H1 (cell line): ENCODE data around the gene TAMALIN. TPM values are rescaled to one million over a fixed set of nuclear protein-coding genes. Genes with fewer than 3 reads are reported as not detected.

Experiments
- CBX8 ChIP-seq: fragments of 300-800, 300-1000 bp; sonication (generic); IDR thresholded peaks from 2 replicates; pipeline ENCODE4 v1.7.1; 2016; ENCODE audit warnings: low read depth, low read length, borderline replicate concordance
- CHD2 ChIP-seq: IDR thresholded peaks from 2 replicates; pipeline ENCODE4 v1.6.1; 2012; ENCODE audit warnings: low read length, improper control_type of control experiment
- JUN ChIP-seq: IDR thresholded peaks from 2 replicates; pipeline ENCODE4 v1.6.1; 2011; ENCODE audit warnings: low read depth, mild to moderate bottlenecking, improper control_type of control experiment, low read length
- KDM4A ChIP-seq: IDR thresholded peaks from one replicate; pipeline ENCODE4 v1.7.1; 2012; ENCODE audit warnings: low read depth, mild to moderate bottlenecking, moderate library complexity, low read length, inconsistent platforms; ENCODE audit not compliant: severe bottlenecking
- TAF1 ChIP-seq: IDR thresholded peaks from 2 replicates; pipeline ENCODE4 v1.6.1; 2011; ENCODE audit warnings: mild to moderate bottlenecking, low read depth, low read length
- polyA plus RNA-seq, 7 experiments: library from polyadenylated mRNA; depleted of rRNA in 3 of 7; stranded (reverse) in 5 of 7; unstranded in 2 of 7; fragments of >200 nt in 5 of 7; fragments of 200-250 nt in 2 of 7; gene quantifications; 1 replicate in 5 of 7; 2 replicates in 1 of 7; 4 replicates in 1 of 7; pipeline versions ENCODE4 v1.2.1 to v1.2.3, GENCODE V29; 2011 to 2013; ENCODE audit warnings: missing spikeins in 2 of 7, mixed read lengths in 2 of 7
- total RNA-seq: library from RNA; stranded (reverse); fragmentation: NEBNext Ultra II Directional; extraction: Animal tissue kit (Norgen Biotek cat#: 25700); gene quantifications from 2 replicates; pipeline ENCODE4 v1.2.1, GENCODE V29; 2021
- TF ChIP-seq, protein P1 (sequence below), 3 experiments: IDR thresholded peaks; 1 replicate in 2 of 3; 2 replicates in 1 of 3; pipeline versions ENCODE4 v1.5.1 to v1.6.1; 2011; ENCODE audit warnings: low read length in 3 of 3, mild to moderate bottlenecking in 3 of 3, inconsistent platforms in 2 of 3, low read depth in 1 of 3, moderate library complexity in 1 of 3; ENCODE audit not compliant: insufficient read depth in 1 of 3; ENCODE audit errors: control extremely low read depth in 1 of 3

The TAMALIN gene
- total and polyA plus RNA-seq, 2 of the 8 experiments (the other 6 are each of a cell fraction or from before 2014, with no cell fraction given): 2.6 to 4.9 TPM

GRCh38 chr12:52023182-52023975 is 16.6 kb downstream of the TAMALIN start (continued):
- TF ChIP-seq KDM4A (peak; percentile 95), JUN (no peak), CBX8 (no peak), TAF1 (no peak), CHD2 (peak; percentile 39; the same call in 1 of the 2 replicates)
- TF ChIP-seq, protein P1, sequence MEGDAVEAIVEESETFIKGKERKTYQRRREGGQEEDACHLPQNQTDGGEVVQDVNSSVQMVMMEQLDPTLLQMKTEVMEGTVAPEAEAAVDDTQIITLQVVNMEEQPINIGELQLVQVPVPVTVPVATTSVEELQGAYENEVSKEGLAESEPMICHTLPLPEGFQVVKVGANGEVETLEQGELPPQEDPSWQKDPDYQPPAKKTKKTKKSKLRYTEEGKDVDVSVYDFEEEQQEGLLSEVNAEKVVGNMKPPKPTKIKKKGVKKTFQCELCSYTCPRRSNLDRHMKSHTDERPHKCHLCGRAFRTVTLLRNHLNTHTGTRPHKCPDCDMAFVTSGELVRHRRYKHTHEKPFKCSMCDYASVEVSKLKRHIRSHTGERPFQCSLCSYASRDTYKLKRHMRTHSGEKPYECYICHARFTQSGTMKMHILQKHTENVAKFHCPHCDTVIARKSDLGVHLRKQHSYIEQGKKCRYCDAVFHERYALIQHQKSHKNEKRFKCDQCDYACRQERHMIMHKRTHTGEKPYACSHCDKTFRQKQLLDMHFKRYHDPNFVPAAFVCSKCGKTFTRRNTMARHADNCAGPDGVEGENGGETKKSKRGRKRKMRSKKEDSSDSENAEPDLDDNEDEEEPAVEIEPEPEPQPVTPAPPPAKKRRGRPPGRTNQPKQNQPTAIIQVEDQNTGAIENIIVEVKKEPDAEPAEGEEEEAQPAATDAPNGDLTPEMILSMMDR (IDR thresholded peaks at IDR 0.05; ENCODE audit: control extremely low read depth in 1 of 3, insufficient read depth in 1 of 3, low read depth in 1 of 3, low read length in 3 of 3): peak; percentile 89 to 95 (median 92)
